ENCODE data around the gene SFRP5.

- TF ChIP-seq, protein P1, sequence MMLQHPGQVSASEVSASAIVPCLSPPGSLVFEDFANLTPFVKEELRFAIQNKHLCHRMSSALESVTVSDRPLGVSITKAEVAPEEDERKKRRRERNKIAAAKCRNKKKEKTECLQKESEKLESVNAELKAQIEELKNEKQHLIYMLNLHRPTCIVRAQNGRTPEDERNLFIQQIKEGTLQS (IDR thresholded peaks at IDR 0.05), result no peak
- TF ChIP-seq GABPA (IDR thresholded peaks at IDR 0.05 in 1 of 2, conservative IDR thresholded peaks at IDR 0.05 in 1 of 2), result no peak
- no peak for TF ChIP-seq YY1 (IDR thresholded peaks at IDR 0.05)
- TF ChIP-seq MAX (IDR thresholded peaks at IDR 0.05), result no peak
- no peak for TF ChIP-seq CTCF (IDR thresholded peaks at IDR 0.05; ENCODE audit: low read depth, low read length, missing input control)
Observed at GRCh38 chr10:97757471-97757870, 14.3 kb downstream of the SFRP5 start.
